Adrenal gland (tissue), 5 donors: ENCODE results near the gene KRT31.

Experiments used
- CTCF ChIP-seq, 6 experiments: fragments of 450-650 bp in 4 of 6; fragments of 200-600 bp in 2 of 6; sonication (generic) in 1 of 6; IDR thresholded peaks; 1 replicate in 5 of 6; 2 replicates in 1 of 6; pipeline versions ENCODE4 v1.5.1 to v1.8.0; 2016 to 2021; ENCODE audit warnings: antibody characterized with exemption in 6 of 6, mild to moderate bottlenecking in 2 of 6, moderate library complexity in 1 of 6
- POLR2A ChIP-seq, 2 donors: fragments of 450-650 bp; IDR thresholded peaks; one replicate each; pipeline ENCODE4 v1.6.1; 2017; ENCODE audit warnings: antibody characterized with exemption in 2 of 2, mild to moderate bottlenecking in 2 of 2, moderate library complexity in 1 of 2
- donor health status: DM: no; HTN: no; CAD: no.

DNA sequence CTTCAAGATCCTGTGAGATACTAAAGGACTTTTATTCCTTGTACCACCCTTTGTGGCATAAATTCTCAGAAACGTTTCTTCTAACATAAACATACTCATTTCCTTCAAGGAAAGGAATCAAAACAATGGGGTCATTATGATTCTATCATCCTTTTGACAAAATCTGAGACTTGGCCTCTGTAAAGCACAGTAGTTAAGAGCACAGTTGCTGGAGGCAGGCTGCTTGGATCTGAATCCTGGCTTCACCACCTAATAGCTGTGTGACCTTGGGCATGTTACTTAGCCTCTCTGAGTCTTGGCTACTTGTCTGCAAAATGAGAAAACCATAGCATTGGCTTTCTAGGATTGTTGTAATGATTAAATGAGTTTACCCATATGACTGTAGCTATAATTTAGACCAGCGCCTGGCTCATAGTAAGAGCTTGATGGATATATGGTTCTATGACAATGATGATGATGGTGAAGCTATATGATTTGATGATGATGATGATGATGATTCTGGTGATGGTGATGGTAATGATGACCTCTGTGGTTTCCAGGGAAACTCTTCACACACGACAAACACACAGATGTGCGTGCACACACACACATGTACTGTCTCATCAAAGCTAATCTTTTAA is 6.1 kb upstream of the KRT31 start:
- TF ChIP-seq CTCF (IDR thresholded peaks at IDR 0.05) (no peak), POLR2A (IDR thresholded peaks at IDR 0.05) (no peak)
